VCaP (cell line): ENCODE measurements around the gene PKHD1.

Experiments
- H3K27ac ChIP-seq: fragments of 450-650 bp; 2 replicates; pipeline ENCODE4 v1.5.1; 2017
- CTCF ChIP-seq: fragments of 450-650 bp; conservative IDR thresholded peaks from 2 replicates; pipeline ENCODE4 v1.5.1; 2017; ENCODE audit warnings: mild to moderate bottlenecking, moderate library complexity

Gene PKHD1

GRCh38 chr6:52013035-52013434, 74.4 kb downstream of the PKHD1 start:
- peak overlapping the region; percentile 32 for H3K27ac ChIP-seq
- TF ChIP-seq CTCF, result no peak

- H3K27ac ChIP-seq, result no peak overlapping the region
- TF ChIP-seq CTCF, result no peak
Measured at GRCh38 chr6:52012582-52012981, 74.8 kb downstream of the PKHD1 start.

GRCh38 chr6:52010806-52011205, 76.6 kb downstream of the PKHD1 start:
- no peak overlapping the region for H3K27ac ChIP-seq
- no peak for TF ChIP-seq CTCF

GRCh38 chr6:52010145-52010544, 77.3 kb downstream of the PKHD1 start:
- H3K27ac ChIP-seq, result no peak overlapping the region
- TF ChIP-seq CTCF, result no peak

- TF ChIP-seq CTCF, result no peak
Measured at GRCh38 chr6:52009466-52010140, 77.8 kb downstream of the PKHD1 start.

GRCh38 chr6:52000064-52000463, 87.3 kb downstream of the PKHD1 start:
- TF ChIP-seq CTCF, result no peak
- H3K27ac ChIP-seq, result no peak overlapping the region

More at GRCh38 chr6:52009466-52010140, 77.8 kb downstream of the PKHD1 start:
- no peak overlapping the region for H3K27ac ChIP-seq

- TF ChIP-seq CTCF, result no peak
- no peak overlapping the region for H3K27ac ChIP-seq
Measured at GRCh38 chr6:51996296-51996947, 91.0 kb downstream of the PKHD1 start.
